ENCODE measurements around the gene SCAI. TPM values are rescaled to one million over a fixed set of nuclear protein-coding genes. Genes with fewer than 3 reads are reported as not detected.

SCAI gene
- polyA plus RNA-seq, 1 donor: 6.9 TPM

GRCh38 chr9:124894741-124895170 is 248.6 kb downstream of the SCAI start:
- H3K36me3 ChIP-seq (ENCODE audit: control insufficient read depth, insufficient read depth, low read length): peaks cover 62% of the 10 kb centered on the region
- peaks cover 10% of the 10 kb centered on the region for H3K4me1 ChIP-seq (ENCODE audit: control insufficient read depth, insufficient read depth, low read length)
- H3K4me3 ChIP-seq (ENCODE audit: low read length): no peak overlapping the region
- no peaks in the 10 kb centered on the region for H3K9me3 ChIP-seq (ENCODE audit: control insufficient read depth, low read depth, low read length)
- peak in 1 of 2 donors; percentile 11 for DNase-seq
- H3K27ac ChIP-seq (ENCODE audit: low read length): no peak overlapping the region
- no peaks in the 10 kb centered on the region for H3K27me3 ChIP-seq (ENCODE audit: control insufficient read depth, insufficient read depth, low read length)

GRCh38 chr9:124894035-124894740 is 249.1 kb downstream of the SCAI start:
- no peak for DNase-seq
- no peak overlapping the region for H3K4me3 ChIP-seq (ENCODE audit: low read length)
- peaks cover 62% of the 10 kb centered on the region for H3K36me3 ChIP-seq (ENCODE audit: control insufficient read depth, insufficient read depth, low read length)
- no peaks in the 10 kb centered on the region for H3K9me3 ChIP-seq (ENCODE audit: control insufficient read depth, low read depth, low read length)
- H3K27me3 ChIP-seq (ENCODE audit: control insufficient read depth, insufficient read depth, low read length): no peaks in the 10 kb centered on the region
- no CpG with 5 or more reads among the region's 9 CpGs for WGBS (ENCODE audit: insufficient coverage, low lambda C conversion rate)
- H3K27ac ChIP-seq (ENCODE audit: low read length): no peak overlapping the region
- peaks cover 10% of the 10 kb centered on the region for H3K4me1 ChIP-seq (ENCODE audit: control insufficient read depth, insufficient read depth, low read length)

Other genes starting within 250 kb of the SCAI start
- 19.0 TPM for gene GOLGA1, start 202.4 kb downstream of the SCAI start, polyA plus RNA-seq
- gene PPP6C, start 46.3 kb upstream of the SCAI start, polyA plus RNA-seq: 28.7 TPM
- 21.1 TPM for gene RABEPK, start 57.0 kb upstream of the SCAI start, polyA plus RNA-seq
- gene HSPA5, start 97.8 kb upstream of the SCAI start, polyA plus RNA-seq: 314 TPM
- gene GAPVD1, start 118.3 kb upstream of the SCAI start, polyA plus RNA-seq: 27.6 TPM